ENCODE results near the gene PAK4. TPM values are rescaled to one million over a fixed set of nuclear protein-coding genes. Genes with fewer than 3 reads are reported as not detected.

Gene PAK4
- total and polyA plus RNA-seq, 2 of the 8 experiments (the other 6 are each of a cell fraction or from before 2014, with no cell fraction given): 50.7 to 64.4 TPM

DNA sequence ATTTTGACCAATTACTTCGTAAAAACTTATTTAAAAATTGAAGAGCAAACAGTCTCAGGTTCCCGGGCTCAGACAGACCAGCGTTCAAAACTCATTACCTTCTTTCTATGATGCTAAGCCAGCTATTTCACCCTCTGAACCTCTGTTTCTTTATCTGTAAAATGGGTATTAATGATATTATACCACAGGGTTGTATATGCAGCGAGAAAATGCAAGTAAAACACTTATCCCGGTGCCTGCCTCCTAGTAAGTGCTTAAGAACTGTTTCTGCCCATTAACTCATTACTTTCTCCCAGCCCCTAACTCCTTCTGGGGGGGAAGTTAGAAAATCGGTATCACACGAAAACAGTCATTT, 410 bp upstream of the PAK4 start:
- Histone ChIP-seq H3K23ac (ENCODE audit: insufficient read length) (no peak overlapping the region), H3K79me2 (ENCODE audit: control insufficient read depth in 1 of 2, insufficient read depth in 2 of 2, low read length in 2 of 2) (peaks cover 18 to 42% of the 10 kb centered on the region in 2 experiments), H3K4me1 (replicated peaks in 1 of 4; ENCODE audit: control insufficient read depth in 3 of 4, insufficient read depth in 4 of 4, low read length in 3 of 4) (peaks cover 0 to 14% (median 6%) of the 10 kb centered on the region in 4 experiments; a peak in 6 of 7 replicates), H2AFZ (ENCODE audit: low read length) (peak overlapping the region; percentile 42; the same call in 1 of the 2 replicates), H3K79me1 (ENCODE audit: low read depth, low read length) (peaks cover 17% of the 10 kb centered on the region), H4K20me1 (replicated peaks in 1 of 2; ENCODE audit: control insufficient read depth in 1 of 2, insufficient read depth in 2 of 2, low read length in 2 of 2) (peaks cover 5 to 26% of the 10 kb centered on the region in 2 experiments), H4K8ac (ENCODE audit: extremely low read depth, insufficient read depth, low read length) (no peak overlapping the region), H3K23me2 (ENCODE audit: low read depth, low read length) (no peaks in the 10 kb centered on the region; the same call in 1 of the 2 replicates), H2BK20ac (ENCODE audit: low read length) (no peak overlapping the region), H2AK5ac (ENCODE audit: low read depth, low read length) (no peak overlapping the region), H4K91ac (replicated peaks; ENCODE audit: insufficient read length, low read length) (no peak overlapping the region), H2BK120ac (replicated peaks; ENCODE audit: low read depth, low read length) (no peak overlapping the region), H3K4me2 (ENCODE audit: insufficient read depth in 1 of 2, low read depth in 2 of 2, low read length in 2 of 2) (peak overlapping the region; percentile 34 to 72; a peak in 2 of 4 replicates), H3K9ac (replicated peaks in 1 of 4; ENCODE audit: extremely low read depth in 1 of 4, low read depth in 3 of 4, low read length in 3 of 4) (no peak overlapping the region), H2BK5ac (ENCODE audit: low read depth, low read length) (no peak overlapping the region), H2BK12ac (ENCODE audit: low read depth, low read length) (no peak overlapping the region), H3K36me3 (ENCODE audit: control insufficient read depth in 2 of 4, insufficient read depth in 4 of 4, low read length in 3 of 4) (no peaks in the 10 kb centered on the region), H3K14ac (ENCODE audit: insufficient read length) (no peak overlapping the region), H3K9me3 (ENCODE audit: insufficient read depth in 2 of 2, low read depth in 1 of 2, low read length in 1 of 2) (no peaks in the 10 kb centered on the region), H3K4ac (replicated peaks; ENCODE audit: insufficient read length, low read depth, low read length) (no peak overlapping the region), H3K18ac (ENCODE audit: extremely low read depth, low read length) (no peak overlapping the region), H3K27ac (ENCODE audit: low read depth, low read length) (no peak overlapping the region), H4K5ac (ENCODE audit: insufficient read length, low read depth, low read length) (no peak overlapping the region), H3K56ac (replicated peaks; ENCODE audit: insufficient read length, low read depth, low read length) (no peak overlapping the region), H3K4me3 (ENCODE audit: extremely low read depth in 1 of 4, insufficient read depth in 2 of 4, low read depth in 3 of 4, low read length in 4 of 4) (peak overlapping the region in 2 of 4 experiments; percentile 82 to 94; a peak in 4 of 8 replicates), H3K27me3 (replicated peaks in 1 of 4; ENCODE audit: control insufficient read depth in 3 of 4, extremely low read depth in 1 of 4, insufficient read depth in 3 of 4, low read length in 3 of 4) (no peaks in the 10 kb centered on the region), H2BK15ac (ENCODE audit: low read length) (no peak overlapping the region)
- POLR2A ChIA-PET (ENCODE audit: partially characterized antibody): interaction anchor here (0.7 to 2.9 kb wide), 7 partner anchors 10 to 151 kb away, joined by 3 to 9 read pairs (median 4); partner anchors contain the start of gene NCCRP1
- no peak for FAIRE-seq
- no peak for DNase-seq (ENCODE audit: low read depth in 1 of 2, low spot score in 2 of 2)
- CTCF ChIA-PET (ENCODE audit: partially characterized antibody): interaction anchor here (0.6 kb wide), 1 partner anchor 532 kb away, joined by 3 read pairs; no protein-coding TSS in a partner anchor
- WGBS, 2 experiments (ENCODE audit: extremely low coverage in 1 of 2, insufficient coverage in 1 of 2, insufficient read length in 1 of 2, insufficient replicate concordance in 2 of 2, low coverage in 1 of 2, low lambda C conversion rate in 2 of 2, missing lambda C conversion rate in 1 of 2): 44% methylated on average over 7 of the region's 7 CpGs; no CpG with 5 or more reads in 1 of the 2 experiments
- TF ChIP-seq SP4 (IDR thresholded peaks at IDR 0.05; ENCODE audit: low read length) (no peak), KDM1A (IDR thresholded peaks at IDR 0.05; ENCODE audit: borderline replicate concordance, low read length) (peak; percentile 100), TCF12 (IDR thresholded peaks at IDR 0.05; ENCODE audit: low read depth, low read length) (no peak), KDM5A (IDR thresholded peaks at IDR 0.05; ENCODE audit: low read length) (no peak), EP300 (IDR thresholded peaks at IDR 0.05; ENCODE audit: borderline replicate concordance in 1 of 2, low read depth in 2 of 2, low read length in 2 of 2) (no peak), RAD21 (IDR thresholded peaks at IDR 0.05 in 1 of 2, conservative IDR thresholded peaks at IDR 0.05 in 1 of 2; ENCODE audit: low read depth in 2 of 2, low read length in 2 of 2) (no peak), CBX5 (IDR thresholded peaks at IDR 0.05; ENCODE audit: low read depth, low read length) (no peak), ZNF274 (IDR thresholded peaks at IDR 0.05; ENCODE audit: borderline replicate concordance, extremely low read depth, low read length) (no peak), CTBP2 (IDR thresholded peaks at IDR 0.05; ENCODE audit: borderline replicate concordance, insufficient read depth, insufficient read length, low read length) (no peak), RNF2 (IDR thresholded peaks at IDR 0.05; ENCODE audit: borderline replicate concordance, low read depth, low read length, missing control alignments, poor library complexity, severe bottlenecking) (no peak), POU5F1 (IDR thresholded peaks at IDR 0.05; ENCODE audit: low read depth, low read length) (no peak)
- TF ChIP-seq, protein P1, sequence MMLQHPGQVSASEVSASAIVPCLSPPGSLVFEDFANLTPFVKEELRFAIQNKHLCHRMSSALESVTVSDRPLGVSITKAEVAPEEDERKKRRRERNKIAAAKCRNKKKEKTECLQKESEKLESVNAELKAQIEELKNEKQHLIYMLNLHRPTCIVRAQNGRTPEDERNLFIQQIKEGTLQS (IDR thresholded peaks at IDR 0.05; ENCODE audit: insufficient read depth, low read depth, low read length): no peak
